CD4-positive, alpha-beta T cell treated with Interferon gamma for 1 hour (primary cell): ENCODE data around the gene CAPN10.
A peak's percentile ranks its signal among the peaks of the same experiment; 100 is the strongest.

Experiments used
- DNase-seq: peaks from one replicate; pipeline ENCODE4 v3.0.0-alpha.2; 2020

CAPN10 gene

GRCh38 chr2:240575101-240575965, 11.2 kb upstream of the CAPN10 start:
- no peak for DNase-seq

GRCh38 chr2:240576036-240576435, 10.5 kb upstream of the CAPN10 start:
- no peak for DNase-seq

DNA sequence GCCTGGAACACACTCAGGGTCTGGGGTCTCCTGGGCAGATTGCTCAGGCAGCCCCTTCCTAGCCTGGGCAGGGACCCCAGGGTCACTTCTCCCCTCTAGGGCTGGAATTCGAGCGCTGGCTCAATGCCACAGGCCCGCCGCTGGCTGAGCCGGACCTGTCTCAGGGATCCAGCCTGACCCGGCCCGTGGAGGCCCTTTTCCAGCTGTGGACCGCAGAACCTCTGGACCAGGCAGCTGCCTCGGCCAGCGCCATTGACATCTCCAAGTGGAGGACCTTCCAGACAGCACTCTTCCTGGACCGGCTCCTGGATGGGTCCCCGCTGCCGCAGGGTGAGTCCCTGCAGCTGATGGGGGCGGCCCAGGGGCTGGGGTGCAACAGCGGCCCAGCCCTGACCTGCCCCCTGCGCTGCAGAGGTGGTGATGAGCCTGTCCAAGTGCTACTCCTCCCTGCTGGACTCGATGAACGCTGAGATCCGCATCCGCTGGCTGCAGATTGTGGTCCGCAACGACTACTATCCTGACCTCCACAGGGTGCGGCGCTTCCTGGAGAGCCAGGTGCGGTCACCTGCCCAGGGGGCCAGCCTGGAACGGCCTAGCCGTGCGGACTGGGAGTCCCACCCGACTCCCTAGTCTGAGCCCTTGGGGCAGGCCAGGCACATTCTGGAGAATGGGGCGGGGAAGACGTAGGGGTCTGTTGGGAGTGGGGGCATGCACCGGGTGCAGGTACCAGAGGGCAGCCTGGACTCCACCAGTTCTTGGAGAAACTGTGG, 9.9 kb upstream of the CAPN10 start:
- no peak for DNase-seq

- no peak for DNase-seq
Measured at GRCh38 chr2:240577281-240578109, 9.0 kb upstream of the CAPN10 start.

GRCh38 chr2:240578110-240578450, 8.5 kb upstream of the CAPN10 start:
- no peak for DNase-seq

DNA sequence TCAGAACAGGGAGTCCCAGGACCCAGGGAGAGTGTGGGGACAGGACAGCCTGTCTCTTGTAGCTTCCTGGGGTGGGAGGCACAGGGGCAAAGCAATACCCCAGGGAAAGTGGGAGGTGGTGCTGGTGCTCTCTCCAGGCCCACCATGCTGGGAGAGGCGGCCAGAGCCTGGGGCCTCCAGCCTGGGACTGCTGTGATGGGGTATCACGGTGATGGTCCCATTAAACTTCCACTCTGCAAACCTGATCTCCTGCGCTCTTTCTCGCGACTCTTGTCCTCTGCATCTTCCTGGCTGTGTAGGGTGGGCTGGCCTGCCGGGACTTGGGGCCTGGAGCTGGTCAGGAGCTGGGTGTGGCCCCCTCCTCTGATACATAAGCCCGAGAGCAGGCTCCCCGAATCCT, 8.0 kb upstream of the CAPN10 start:
- no peak for DNase-seq

DNA sequence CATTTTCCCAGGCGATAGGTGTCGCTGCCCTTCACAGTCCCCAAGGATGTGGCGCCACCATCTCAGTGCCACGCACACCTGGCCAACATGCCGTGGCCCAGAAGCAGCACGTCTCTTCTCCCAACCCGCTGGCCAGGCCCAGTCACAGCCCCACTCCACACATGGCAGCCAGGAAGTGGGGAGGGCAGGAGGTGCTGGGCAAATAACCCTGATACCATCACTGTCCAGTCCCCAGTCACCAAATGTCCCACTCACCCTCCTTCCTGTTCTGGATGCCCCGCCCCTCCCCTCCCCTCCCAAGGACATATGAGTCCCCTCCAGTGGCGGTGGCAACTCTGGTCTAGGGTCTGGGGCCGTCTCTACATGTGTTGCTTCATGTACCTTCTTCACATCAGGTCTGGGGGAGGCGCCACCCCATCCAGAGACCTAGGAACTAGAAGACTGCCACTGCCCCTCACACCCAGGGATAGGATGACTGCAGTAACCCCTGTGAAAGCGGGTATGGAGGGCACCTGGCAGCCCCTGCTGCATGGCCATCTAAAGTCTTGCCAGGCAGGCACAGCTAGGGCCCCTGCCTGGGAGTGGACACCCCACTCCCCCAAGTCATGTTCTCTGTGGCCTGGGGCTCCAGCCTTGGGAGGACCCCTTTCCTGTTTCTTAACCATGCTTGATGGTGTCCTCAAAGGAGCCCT, 7.3 kb upstream of the CAPN10 start:
- DNase-seq = no peak

GRCh38 chr2:240579771-240580614, 6.5 kb upstream of the CAPN10 start:
- peak; percentile 70 for DNase-seq

- DNase-seq = no peak
Measured at GRCh38 chr2:240581811-240582210, 4.7 kb upstream of the CAPN10 start.

- no peak for DNase-seq
Measured at GRCh38 chr2:240582781-240583180, 3.8 kb upstream of the CAPN10 start.

- no peak for DNase-seq
Measured at GRCh38 chr2:240583774-240584173, 2.8 kb upstream of the CAPN10 start.

- DNase-seq = peak; percentile 58
Measured at GRCh38 chr2:240584486-240585031, 2.0 kb upstream of the CAPN10 start.

GRCh38 chr2:240585101-240585500, 1.4 kb upstream of the CAPN10 start:
- DNase-seq = no peak

DNA sequence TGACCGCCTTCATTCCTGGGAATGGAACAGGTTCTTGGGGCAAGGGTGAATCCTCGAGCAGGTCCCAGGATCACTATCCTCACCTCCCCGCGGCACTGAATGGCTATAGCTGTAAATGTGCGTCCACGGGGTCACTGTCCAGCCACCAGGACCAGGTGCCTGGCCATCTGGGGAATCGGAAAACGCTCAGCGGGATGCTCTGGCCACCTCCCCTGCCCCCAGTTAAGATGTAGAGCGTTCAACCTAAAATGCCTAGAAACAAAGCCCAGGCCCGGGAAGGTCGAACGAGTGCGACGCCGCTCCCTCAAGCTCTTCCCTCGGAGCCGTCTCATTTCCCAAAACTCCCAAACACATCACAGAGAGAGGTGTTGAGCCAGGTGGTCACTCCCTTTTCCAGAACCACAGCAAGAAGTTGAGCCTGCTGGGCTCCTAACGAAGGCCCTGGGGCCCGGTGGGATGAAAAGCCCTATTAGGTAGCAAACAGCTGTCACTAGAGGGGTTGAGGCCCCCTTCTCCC, 795 bp upstream of the CAPN10 start:
- DNase-seq = no peak

DNA sequence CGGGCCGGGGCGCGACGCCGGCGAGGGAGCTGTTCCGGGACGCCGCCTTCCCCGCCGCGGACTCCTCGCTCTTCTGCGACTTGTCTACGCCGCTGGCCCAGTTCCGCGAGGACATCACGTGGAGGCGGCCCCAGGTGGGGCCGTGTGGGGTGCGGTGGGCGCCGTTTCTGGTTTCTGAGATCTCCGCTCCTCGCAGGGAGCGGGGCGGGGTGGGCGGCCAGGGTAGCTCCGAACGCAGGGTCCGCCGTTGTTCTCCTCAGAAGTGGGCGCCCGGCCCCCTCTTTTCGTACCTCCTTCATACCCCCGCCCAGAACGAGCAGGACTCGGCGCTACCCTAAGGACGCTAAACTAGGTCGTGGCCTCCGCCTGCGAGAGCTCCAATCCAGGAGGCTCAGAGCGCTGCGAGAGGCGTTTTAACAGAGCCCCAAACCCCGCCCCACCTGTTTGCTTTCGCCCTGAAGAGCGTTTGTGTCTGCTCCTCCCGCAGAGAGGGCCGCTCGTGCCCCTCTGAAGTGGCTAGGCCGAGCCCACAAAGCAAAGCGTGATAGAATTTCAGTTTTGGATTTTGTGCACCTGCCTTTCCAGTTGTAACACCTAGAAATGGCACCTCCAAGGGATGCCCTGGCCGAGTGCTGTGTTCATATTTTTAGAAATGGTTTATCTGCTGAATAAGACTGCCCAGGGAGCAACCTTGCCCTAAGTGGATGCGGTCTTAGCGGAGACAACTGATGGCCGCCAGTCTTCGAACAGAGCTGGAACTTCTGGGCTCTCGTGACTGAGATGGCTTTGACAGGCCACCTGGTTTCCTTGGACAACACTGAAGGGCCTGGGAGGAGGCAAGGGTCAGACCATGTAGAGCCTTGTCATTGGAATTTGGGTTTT, 626 bp downstream of the CAPN10 start:
- peak; percentile 42 for DNase-seq

DNA sequence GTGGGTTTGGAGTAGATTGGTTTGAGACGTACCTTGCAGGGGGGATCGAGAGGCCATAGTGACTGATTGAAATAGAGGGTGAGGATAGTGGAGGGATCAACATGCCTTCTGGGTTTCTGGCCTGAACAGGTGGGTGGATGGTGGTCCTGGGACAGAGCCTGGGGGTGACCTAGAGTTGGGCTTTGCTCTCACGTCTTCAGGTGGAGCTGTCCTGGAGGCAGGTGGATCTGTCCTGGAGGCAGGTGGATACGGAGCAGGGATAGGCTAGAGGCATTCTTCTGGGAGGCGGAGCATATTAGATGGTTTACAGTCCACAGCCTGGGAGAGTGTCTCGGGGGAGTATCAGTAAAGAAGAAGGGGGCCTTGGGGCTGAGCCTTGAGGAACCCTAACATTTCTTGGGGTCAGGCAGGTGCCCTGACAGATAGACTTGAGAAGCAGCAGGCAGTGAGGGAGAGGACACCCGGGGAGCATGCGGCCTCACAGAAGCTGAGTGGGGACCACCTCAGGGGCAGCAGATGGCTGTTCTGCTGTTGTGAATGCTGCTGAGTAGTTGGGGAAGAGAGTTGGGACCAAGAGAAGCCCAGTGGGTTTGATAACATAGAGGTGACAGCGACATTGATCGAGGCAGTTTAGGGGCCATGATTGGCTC, 1.6 kb downstream of the CAPN10 start:
- DNase-seq = no peak

DNA sequence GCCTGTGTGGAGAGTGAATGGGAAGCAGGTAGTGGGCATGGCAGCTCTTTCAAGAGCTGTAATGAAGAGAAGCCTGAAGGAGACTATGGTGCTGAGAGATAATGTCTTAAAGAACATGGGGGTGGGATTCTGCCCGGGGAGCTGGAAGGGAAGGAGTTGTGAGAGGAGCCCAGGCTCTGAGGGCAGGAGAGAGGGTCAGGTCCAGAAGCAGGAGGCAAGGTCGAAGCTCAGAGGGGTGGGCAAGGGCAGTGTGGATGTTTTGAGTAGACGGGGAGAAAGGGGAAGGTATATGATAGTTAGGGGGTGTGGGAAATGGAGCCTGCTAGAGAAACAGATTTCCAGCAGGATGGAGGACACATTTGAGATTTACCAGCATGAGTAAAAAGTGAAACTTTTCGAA, 2.1 kb downstream of the CAPN10 start:
- no peak for DNase-seq

GRCh38 chr2:240589375-240589774, 2.8 kb downstream of the CAPN10 start:
- DNase-seq = no peak

DNA sequence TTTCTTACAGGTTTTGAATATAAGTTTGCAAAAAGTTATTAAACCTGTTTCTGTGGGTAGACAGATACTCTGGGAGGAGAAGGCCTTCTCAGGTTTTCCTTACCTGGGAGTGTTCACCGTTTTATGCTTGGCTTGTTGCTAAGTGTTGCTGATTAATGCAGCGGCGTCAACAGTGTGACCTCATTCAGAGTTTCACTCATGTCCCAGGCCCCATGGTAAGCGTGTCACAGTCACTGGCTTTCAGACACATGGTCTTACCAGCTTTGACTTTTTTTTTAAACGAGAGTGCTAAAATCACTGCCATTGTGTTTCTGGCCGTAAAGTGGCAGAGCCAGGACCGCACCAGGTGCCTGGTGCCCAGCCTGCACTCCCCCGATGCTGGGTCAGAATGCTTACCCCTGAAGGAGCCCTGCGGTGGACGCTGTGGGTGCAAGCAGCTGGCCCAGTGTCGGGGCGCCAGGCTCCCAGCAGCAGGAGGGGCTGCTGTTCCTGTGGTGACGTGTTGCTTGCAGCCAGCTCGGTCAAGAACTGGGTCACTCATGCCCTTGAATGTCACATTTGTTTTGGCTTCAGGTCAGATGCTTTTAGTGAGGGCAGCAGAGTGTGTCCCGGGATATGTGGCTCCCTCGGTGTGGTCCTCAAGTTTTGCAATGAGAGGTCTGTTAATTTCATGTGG, 3.5 kb downstream of the CAPN10 start:
- DNase-seq = no peak
